Measurements from ENCODE around the gene APBB2.

- TF ChIP-seq CTCF (IDR thresholded peaks at IDR 0.05) (no peak), POLR2A (IDR thresholded peaks at IDR 0.05) (no peak)
Measured at GRCh38 chr4:41160856-41161255, 53.5 kb downstream of the APBB2 start.
